HT-29 (cell line): ENCODE results near the gene SEC14L6. TPM values are rescaled to one million over a fixed set of nuclear protein-coding genes. Genes with fewer than 3 reads are reported as not detected.
"Not testable (repeated sequence)": the region's sequence is repeated elsewhere in the genome, so short reads cannot be mapped to it uniquely, and the experiment has no call there.

Experiments used
- DNase-seq: peaks from one replicate; pipeline ENCODE4 v3.0.0-alpha.2; 2015; ENCODE audit warnings: low spot score
- total RNA-seq: library from RNA; depleted of rRNA; stranded (reverse); fragments of >200 nt; shearing (Covaris generic); gene quantifications from 2 replicates; pipeline ENCODE4 v1.2.3, GENCODE V29; 2014

The SEC14L6 gene
- total RNA-seq, 1 experiment from 2014 or later = not detected

DNA sequence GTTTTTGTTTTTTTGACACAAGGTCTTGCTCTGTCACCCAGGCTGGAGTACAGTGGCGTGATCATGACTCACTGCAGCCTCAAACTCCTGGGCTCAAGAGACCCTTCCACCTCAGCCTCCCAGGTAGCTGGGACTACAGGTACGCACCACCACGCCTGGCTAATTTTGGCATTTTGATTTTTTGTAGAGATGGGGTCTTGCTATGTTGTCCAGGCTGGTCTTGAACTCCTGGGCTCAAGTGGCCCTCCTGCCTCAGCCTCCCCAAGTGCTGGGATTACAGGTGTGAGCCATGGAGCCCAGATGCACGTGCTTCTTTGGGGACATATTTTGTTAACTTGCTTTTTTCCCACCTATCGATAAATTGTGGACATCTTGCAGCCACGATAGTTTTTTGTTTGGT lies 20.7 kb upstream of the SEC14L6 start:
- not testable (repeated sequence) for DNase-seq

- peak; percentile 84 for DNase-seq
Observed at GRCh38 chr22:30566125-30566524, 19.6 kb upstream of the SEC14L6 start.

GRCh38 chr22:30565341-30565740 lies 18.8 kb upstream of the SEC14L6 start:
- DNase-seq = no peak

DNA sequence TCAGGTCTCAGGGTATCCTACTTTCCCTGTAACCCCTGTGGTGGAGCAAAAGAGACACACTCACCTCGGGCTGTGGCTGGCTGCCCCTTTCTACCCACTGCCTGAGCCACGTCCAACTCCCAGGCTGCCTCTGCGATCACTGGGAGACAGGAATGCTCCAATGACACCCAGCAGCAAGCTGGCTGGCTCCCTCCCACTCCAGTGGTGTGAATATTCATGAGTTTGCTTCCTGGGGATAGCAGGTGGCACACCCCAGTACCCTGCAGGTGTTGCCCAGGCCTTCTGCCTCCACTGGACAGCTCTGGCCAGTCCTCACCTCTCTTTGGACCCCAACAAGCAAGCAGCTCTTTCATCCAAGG lies 18.2 kb upstream of the SEC14L6 start:
- DNase-seq = no peak

DNA sequence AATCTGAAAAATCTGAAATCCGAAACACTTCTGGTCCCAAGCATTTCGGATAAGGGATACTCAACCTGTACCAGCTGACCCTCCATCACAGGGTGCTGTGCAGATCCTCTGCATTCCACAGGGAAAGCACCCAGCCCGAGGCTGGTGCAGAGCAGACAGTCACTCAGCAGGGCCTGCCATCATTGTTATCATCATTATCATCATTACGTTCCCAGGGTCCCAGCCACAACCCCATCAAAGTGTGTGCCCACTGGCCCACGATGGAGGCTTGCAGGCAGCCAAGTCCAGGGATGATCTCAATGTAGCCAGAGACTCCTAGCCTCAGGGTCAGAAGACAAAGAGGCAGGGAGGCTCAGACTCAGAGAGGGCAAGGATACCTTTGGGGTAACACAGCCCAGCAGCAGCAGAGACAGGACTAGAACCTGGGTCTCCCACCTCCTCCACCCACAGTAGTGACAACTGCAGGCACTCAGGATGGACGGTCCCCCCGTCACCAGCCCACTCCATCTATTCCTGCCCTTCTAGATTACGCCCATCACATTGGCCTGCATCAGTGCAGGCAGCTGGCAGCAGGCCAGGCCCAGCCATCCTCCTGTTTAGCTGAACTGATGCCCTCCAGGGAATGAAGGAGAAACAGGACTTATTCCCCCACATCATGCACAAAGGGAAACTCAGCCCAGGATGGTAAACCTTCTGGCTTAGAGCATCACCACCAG lies 17.7 kb upstream of the SEC14L6 start:
- no peak for DNase-seq

DNA sequence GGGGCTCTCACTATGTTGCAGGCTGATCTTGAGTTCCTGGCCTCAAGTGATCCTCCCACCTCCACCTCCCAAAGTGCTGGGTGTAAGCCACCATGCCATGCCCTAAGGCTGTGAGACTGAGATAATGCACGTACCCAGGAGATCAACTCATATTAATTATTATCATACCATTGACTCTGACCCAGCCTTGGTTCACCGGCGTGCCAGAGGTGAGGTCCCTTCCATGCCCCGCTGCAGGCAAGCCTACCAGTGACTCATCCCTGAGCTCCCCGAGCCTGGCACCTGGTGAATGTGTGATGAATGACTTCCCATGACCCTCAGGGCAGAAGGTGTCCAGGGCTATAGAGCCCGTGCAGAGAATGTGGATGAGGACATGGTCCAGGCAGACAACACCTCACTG lies 15.8 kb upstream of the SEC14L6 start:
- peak; percentile 44 for DNase-seq

DNA sequence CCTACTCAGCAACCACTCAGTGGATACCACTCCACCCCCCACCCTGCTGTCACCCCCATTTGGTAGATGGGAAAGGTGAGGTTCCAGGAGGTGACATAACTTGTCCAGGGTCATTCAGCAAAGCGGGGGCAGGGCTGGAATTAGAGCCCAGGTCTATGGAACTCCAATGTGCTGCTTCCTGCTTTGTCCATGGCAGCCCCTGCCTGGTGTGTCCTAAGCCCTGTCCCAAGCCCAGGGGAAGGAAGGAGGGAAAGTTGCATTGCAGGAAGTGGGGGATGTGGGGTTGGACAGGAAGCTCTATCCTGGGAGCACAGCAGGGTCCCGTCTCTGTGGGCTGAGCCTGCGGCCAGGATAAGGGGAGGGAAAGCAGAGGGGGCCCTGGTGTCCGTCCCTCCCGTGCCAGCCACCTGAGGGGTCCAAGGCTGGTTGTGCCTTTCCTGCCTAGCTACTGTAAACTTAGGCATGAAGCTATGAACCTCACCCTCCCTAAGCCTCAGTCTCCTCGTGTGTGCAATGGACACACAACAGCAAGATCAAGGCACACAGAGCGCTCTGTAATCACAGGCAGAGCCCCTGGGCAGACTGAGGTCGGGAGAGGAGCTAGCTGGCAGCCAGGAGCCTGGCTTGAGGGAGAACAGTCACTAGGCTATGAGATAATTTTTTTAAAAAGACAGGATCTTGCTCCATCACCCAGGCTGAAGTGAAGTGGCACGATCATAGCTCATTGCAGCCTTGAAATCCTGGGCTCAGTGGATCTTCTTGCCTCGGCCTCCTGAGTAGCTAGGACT lies 15.1 kb upstream of the SEC14L6 start:
- DNase-seq = no peak

GRCh38 chr22:30560643-30561202 lies 14.2 kb upstream of the SEC14L6 start:
- DNase-seq = not testable (repeated sequence)

GRCh38 chr22:30559889-30560288 lies 13.3 kb upstream of the SEC14L6 start:
- no peak for DNase-seq

DNA sequence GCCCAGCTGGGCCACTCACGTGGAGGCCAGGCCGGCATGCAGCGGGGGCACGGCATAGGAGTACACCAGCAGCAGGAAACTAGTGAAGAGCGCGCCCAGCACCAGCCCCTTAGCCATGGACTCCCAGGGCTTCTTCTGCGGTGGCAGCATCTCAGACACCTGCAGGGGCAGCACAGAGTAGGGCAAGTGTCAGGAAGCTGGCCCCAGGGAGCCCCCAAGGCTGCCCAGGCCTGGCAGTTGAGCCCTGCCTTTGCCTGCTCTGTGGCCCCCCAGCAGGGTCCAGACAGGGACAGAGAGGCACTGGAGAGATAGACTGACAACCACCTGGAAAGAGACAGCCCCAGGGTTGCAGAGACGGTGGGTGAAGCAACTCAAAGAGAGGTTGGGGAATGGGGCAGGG lies 10.7 kb upstream of the SEC14L6 start:
- no peak for DNase-seq

DNA sequence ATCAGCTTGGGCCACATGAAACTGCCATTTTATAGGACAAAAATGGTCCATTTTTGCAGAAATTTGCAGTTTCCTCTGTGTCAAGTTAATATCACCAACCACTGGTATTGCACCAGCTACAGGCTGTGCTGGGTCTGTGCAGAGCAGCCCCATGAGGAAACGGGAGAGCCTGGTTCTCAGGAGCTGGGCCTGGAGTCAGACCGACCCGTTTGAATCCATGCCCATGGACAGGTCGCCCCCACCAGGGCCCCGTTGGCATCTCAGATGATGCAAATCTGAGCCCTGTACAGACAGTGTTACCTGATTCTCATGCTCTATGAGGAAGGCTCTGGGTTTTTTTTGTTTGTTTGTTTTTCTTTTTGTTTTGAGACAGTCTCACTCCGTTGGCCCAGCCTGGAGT lies 9.8 kb upstream of the SEC14L6 start:
- DNase-seq = peak; percentile 8

- no peak for DNase-seq
Observed at GRCh38 chr22:30555282-30556210, 9.0 kb upstream of the SEC14L6 start.

- DNase-seq = no peak
Observed at GRCh38 chr22:30553971-30554370, 7.4 kb upstream of the SEC14L6 start.

DNA sequence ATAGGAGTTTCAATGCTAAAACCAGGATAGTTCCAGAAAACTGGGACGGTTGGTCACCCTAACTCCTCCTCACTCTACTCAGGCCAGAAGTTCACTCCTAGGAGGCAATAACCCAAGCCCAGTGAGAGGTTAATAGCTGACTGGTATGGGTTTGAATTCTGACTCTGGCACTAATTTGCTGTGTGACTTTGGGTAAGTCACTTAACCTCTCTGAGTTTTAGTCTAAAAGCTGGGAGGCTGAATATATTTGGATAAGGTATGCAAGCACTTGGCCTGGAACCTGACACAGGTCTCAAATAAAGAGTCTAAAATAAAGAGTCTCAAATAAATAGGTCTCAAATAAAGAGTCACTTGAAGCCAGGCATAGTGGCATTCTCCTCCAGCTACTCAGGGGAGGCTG lies 6.2 kb upstream of the SEC14L6 start:
- no peak for DNase-seq

GRCh38 chr22:30551813-30552212 lies 5.3 kb upstream of the SEC14L6 start:
- DNase-seq = not testable (repeated sequence)

DNA sequence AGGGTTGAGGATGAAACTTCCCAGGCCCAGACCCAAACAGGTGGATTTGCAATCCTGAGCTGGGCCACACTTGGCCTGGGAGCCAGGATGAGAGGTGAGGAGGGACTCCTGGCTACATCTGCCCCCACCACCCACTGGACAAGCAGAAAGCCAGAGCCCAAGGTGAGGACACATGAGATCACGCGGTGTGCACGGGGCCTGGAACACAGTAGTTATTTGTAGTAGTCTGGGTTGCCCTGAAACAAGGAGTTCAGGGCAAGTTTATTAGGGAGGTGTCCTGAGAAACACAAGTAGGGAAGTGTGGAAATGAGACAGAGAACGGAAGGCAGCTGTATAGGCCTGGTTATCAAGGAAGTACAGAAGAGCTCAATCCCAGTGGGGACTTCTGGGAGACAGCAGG lies 647 bp upstream of the SEC14L6 start:
- no peak for DNase-seq

DNA sequence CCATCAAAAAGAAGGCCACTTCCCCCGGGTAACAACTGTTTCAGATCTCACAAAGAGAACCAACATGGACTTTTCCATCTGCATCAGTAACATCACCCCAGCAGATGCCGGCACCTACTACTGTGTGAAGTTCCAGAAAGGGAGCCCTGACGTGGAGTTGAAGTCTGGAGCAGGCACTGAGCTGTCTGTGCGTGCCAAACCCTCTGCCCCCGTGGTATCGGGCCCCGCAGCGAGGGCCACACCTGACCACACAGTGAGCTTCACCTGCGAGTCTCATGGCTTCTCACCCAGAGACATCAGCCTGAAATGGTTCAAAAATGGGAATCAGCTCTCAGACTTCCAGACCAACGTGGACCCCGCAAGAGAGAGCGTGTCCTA lies 3.7 kb downstream of the SEC14L6 start:
- DNase-seq = no peak

DNA sequence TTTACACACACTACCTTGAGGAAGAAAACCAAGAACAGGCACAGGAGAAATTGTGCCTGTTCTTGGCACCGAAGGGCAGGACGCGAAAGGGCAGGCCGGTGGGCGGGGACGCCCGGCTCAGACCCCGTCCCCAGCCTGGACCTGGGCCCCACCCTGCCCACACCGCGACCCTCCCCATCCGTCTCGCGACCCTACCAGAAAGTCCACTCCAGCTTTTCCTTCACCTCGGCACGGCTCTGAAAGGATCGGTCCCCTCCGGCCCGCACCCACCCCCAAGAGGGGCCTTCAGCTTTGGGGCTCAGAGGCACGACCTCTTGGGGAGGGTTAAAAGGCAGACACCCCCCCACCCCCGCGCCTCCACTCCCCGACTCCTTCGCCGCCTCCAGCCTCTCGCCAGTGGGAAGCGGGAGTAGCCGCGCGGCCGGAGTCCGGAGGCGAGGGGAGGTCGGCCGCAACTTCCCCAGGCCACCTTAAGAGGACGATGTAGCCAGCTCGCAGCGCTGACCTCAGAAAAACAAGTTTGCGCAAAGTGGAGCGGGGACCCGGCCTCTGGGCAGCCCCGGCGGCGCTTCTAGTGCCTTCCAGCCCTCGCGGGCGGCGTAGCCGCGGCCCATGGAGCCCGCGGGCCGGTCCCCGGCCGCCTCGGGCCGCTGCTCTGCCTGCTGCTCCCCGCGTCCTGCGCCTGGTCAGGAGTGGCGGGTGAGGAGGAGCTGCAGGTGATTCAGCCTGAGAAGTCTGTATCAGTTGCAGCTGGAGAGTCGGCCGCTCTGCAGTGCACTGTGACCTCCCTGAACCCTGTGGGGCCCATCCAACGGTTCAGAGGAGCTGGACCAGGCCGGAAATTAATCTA lies 4.4 kb downstream of the SEC14L6 start:
- DNase-seq = no peak

- DNase-seq = not testable (repeated sequence)
Observed at GRCh38 chr22:30541511-30541910, 5.0 kb downstream of the SEC14L6 start.

DNA sequence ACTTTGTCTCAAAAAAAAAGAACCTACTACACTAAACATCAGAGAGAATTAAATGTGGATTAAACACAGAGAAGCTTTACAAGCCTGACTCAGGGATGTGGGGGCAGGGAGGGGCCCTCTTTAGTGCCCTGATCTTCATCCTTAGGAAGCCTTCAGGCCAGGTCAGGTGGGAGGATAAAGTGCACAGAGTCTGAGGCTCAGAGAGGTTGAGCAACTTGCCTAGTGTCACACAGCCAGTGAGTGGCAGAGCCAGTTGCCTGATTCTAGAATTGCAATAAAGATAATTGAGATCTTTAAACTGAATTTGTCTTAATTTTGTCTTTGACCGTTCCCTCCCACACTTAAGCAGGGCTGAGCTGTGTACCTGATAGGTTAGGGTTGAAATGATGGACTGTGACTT lies 7.2 kb downstream of the SEC14L6 start:
- DNase-seq = no peak

- no peak for DNase-seq
Observed at GRCh38 chr22:30538280-30538679, 8.3 kb downstream of the SEC14L6 start.
